H9 (cell line): ENCODE results near the gene PRKAR2B. TPM values are rescaled to one million over a fixed set of nuclear protein-coding genes. Genes with fewer than 3 reads are reported as not detected.

Experiments used
- DNase-seq: peaks from one replicate; pipeline ENCODE4 v3.0.0-alpha.2; 2017
- H2AFZ ChIP-seq: one replicate; pipeline ENCODE4 v1.6.1; 2013; ENCODE audit warnings: mild to moderate bottlenecking, low read length, control low read depth, moderate library complexity
- H2AK5ac ChIP-seq: 2 replicates; pipeline ENCODE4 v1.6.1; 2013; ENCODE audit warnings: low read length, control low read depth, mixed read lengths; ENCODE audit not compliant: insufficient read length
- H2BK120ac ChIP-seq: one replicate; pipeline ENCODE4 v1.6.1; 2013; ENCODE audit warnings: low read depth, mild to moderate bottlenecking, low read length, control low read depth, inconsistent platforms; ENCODE audit not compliant: poor library complexity, severe bottlenecking
- H2BK12ac ChIP-seq: 2 replicates; pipeline ENCODE4 v1.6.1; 2013; ENCODE audit warnings: low read length, control low read depth, mixed read lengths, low read depth; ENCODE audit not compliant: insufficient read length
- H2BK15ac ChIP-seq: 2 replicates; pipeline ENCODE4 v1.6.1; 2013; ENCODE audit warnings: low read depth, low read length, control low read depth
- H2BK20ac ChIP-seq: one replicate; pipeline ENCODE4 v1.6.1; 2013; ENCODE audit warnings: low read depth, mild to moderate bottlenecking, low read length, control low read depth, inconsistent platforms; ENCODE audit not compliant: poor library complexity, severe bottlenecking
- H2BK5ac ChIP-seq: 2 replicates; pipeline ENCODE4 v1.6.1; 2013; ENCODE audit warnings: low read length, control low read depth, mixed read lengths; ENCODE audit not compliant: insufficient read length
- H3K14ac ChIP-seq: 2 replicates; pipeline ENCODE4 v1.6.1; 2013; ENCODE audit warnings: low read length, control low read depth; ENCODE audit not compliant: insufficient read depth
- H3K18ac ChIP-seq: 2 replicates; pipeline ENCODE4 v1.6.1; 2013; ENCODE audit warnings: low read depth, mild to moderate bottlenecking, mixed read lengths, low read length, control low read depth; ENCODE audit not compliant: insufficient read length
- H3K23ac ChIP-seq: 2 replicates; pipeline ENCODE4 v1.6.1; 2013; ENCODE audit warnings: low read length, control low read depth, mixed read lengths, low read depth; ENCODE audit not compliant: insufficient read length
- H3K23me2 ChIP-seq: 2 replicates; pipeline ENCODE4 v1.6.1; 2013; ENCODE audit warnings: low read depth, mild to moderate bottlenecking, mixed read lengths, low read length, control low read depth; ENCODE audit not compliant: insufficient read length, poor library complexity, severe bottlenecking
- H3K27ac ChIP-seq: 2 replicates; pipeline ENCODE4 v1.5.1; 2013; ENCODE audit warnings: low read length, control low read depth, mixed read lengths, low read depth; ENCODE audit not compliant: insufficient read length
- H3K27me3 ChIP-seq: 2 replicates; pipeline ENCODE4 v1.6.1; 2013; ENCODE audit warnings: low read length, control low read depth, inconsistent platforms; ENCODE audit not compliant: insufficient read depth
- H3K4ac ChIP-seq: 2 replicates; pipeline ENCODE4 v1.6.1; 2013; ENCODE audit warnings: low read depth, mild to moderate bottlenecking, control low read depth, inconsistent platforms, low read length, moderate library complexity
- H3K4me1 ChIP-seq: 2 replicates; pipeline ENCODE4 v1.6.1; 2013; ENCODE audit warnings: low read length, control low read depth, inconsistent platforms; ENCODE audit not compliant: insufficient read depth
- H3K4me2 ChIP-seq: 2 replicates; pipeline ENCODE4 v1.6.1; 2013; ENCODE audit warnings: low read length, control low read depth, mixed read lengths; ENCODE audit not compliant: insufficient read length, insufficient read depth
- H3K56ac ChIP-seq: 2 replicates; pipeline ENCODE4 v1.6.1; 2013; ENCODE audit warnings: low read depth, mild to moderate bottlenecking, mixed read lengths, low read length, control low read depth; ENCODE audit not compliant: insufficient read length
- H3K79me1 ChIP-seq: 2 replicates; pipeline ENCODE4 v1.6.1; 2013; ENCODE audit warnings: low read depth, mild to moderate bottlenecking, moderate library complexity, low read length, control low read depth, inconsistent platforms; ENCODE audit not compliant: insufficient read depth, poor library complexity, severe bottlenecking
- H3K79me2 ChIP-seq: 2 replicates; pipeline ENCODE4 v1.6.1; 2013; ENCODE audit warnings: low read length, control low read depth, inconsistent platforms; ENCODE audit not compliant: insufficient read depth
- H3K9ac ChIP-seq: 2 replicates; pipeline ENCODE4 v1.6.1; 2013; ENCODE audit warnings: low read length, control low read depth, mixed read lengths; ENCODE audit not compliant: insufficient read length; ENCODE audit errors: extremely low read depth
- H3K9me3 ChIP-seq: one replicate; pipeline ENCODE4 v1.6.1; 2013; ENCODE audit warnings: low read depth, low read length, inconsistent platforms; ENCODE audit not compliant: control insufficient read depth
- H3T11ph ChIP-seq: one replicate; pipeline ENCODE4 v1.6.1; 2013; ENCODE audit warnings: mild to moderate bottlenecking, low read length, control low read depth, inconsistent platforms
- H4K20me1 ChIP-seq: one replicate; pipeline ENCODE4 v1.6.1; 2013; ENCODE audit not compliant: control insufficient read depth, insufficient read length, insufficient read depth
- H4K5ac ChIP-seq: 2 replicates; pipeline ENCODE4 v1.6.1; 2013; ENCODE audit warnings: low read depth, mild to moderate bottlenecking, mixed read lengths, low read length, control low read depth; ENCODE audit not compliant: insufficient read length
- H4K8ac ChIP-seq: replicated peaks from 2 replicates; pipeline ENCODE4 v1.6.1; 2013; ENCODE audit warnings: low read length, control low read depth, mixed read lengths, low read depth; ENCODE audit not compliant: insufficient read length
- H4K91ac ChIP-seq: 2 replicates; pipeline ENCODE4 v1.6.1; 2013; ENCODE audit warnings: low read depth, mild to moderate bottlenecking, moderate library complexity, mixed read lengths, low read length, control low read depth; ENCODE audit not compliant: insufficient read length
- H3K27ac Mint-ChIP-seq, 3 experiments: 2 replicates in 2 of 3; 3 replicates in 1 of 3; pipeline ENCODE4 v1.8.0; 2020 to 2021; ENCODE audit warnings: mixed read lengths in 3 of 3, mild to moderate bottlenecking in 1 of 3, moderate library complexity in 1 of 3
- H3K27me3 Mint-ChIP-seq: 2 replicates; pipeline ENCODE4 v1.8.0; 2021; ENCODE audit warnings: low read depth, mild to moderate bottlenecking, moderate library complexity, mixed read lengths
- H3K36me3 Mint-ChIP-seq, 3 experiments: 2 replicates in 2 of 3; 3 replicates in 1 of 3; pipeline ENCODE4 v1.8.0; 2020 to 2021; ENCODE audit warnings: low read depth in 3 of 3, mixed read lengths in 3 of 3; ENCODE audit not compliant: insufficient read depth in 1 of 3
- H3K4me1 Mint-ChIP-seq, 2 experiments: 2 replicates each; pipeline ENCODE4 v1.8.0; 2020; ENCODE audit warnings: mixed read lengths in 2 of 2
- H3K4me3 Mint-ChIP-seq, 2 experiments: 2 replicates in 1 of 2; 3 replicates in 1 of 2; pipeline ENCODE4 v1.8.0; 2020 to 2021; ENCODE audit warnings: mild to moderate bottlenecking in 2 of 2, mixed read lengths in 2 of 2, moderate library complexity in 1 of 2
- H3K9me3 Mint-ChIP-seq, 2 experiments: 2 replicates in 1 of 2; 3 replicates in 1 of 2; pipeline ENCODE4 v1.8.0; 2020; ENCODE audit warnings: mild to moderate bottlenecking in 2 of 2, mixed read lengths in 2 of 2, moderate library complexity in 1 of 2
- WGBS: extraction: QIAGEN DNeasy Blood & Tissue Kit; methylation state at CpG from one replicate; pipeline ENCODE4 v1.1.7; 2013; ENCODE audit warnings: missing lambda C conversion rate, low lambda C conversion rate, mixed read lengths; ENCODE audit not compliant: insufficient read length; ENCODE audit errors: extremely low coverage; 5-methylcytosine and 5-hydroxymethylcytosine counted together
- total RNA-seq: library from RNA; stranded (reverse); gene quantifications from 2 replicates; pipeline ENCODE4 v1.2.1, GENCODE V29; 2021
- TF ChIP-seq, protein P1 (sequence below): fragments of 200-600 bp; sonication (generic); conservative IDR thresholded peaks from 3 replicates; pipeline ENCODE4 v1.8.0; 2021; ENCODE audit warnings: antibody characterized with exemption, mild to moderate bottlenecking

PRKAR2B gene
- total RNA-seq, 1 experiment from 2014 or later = 16.6 TPM

DNA sequence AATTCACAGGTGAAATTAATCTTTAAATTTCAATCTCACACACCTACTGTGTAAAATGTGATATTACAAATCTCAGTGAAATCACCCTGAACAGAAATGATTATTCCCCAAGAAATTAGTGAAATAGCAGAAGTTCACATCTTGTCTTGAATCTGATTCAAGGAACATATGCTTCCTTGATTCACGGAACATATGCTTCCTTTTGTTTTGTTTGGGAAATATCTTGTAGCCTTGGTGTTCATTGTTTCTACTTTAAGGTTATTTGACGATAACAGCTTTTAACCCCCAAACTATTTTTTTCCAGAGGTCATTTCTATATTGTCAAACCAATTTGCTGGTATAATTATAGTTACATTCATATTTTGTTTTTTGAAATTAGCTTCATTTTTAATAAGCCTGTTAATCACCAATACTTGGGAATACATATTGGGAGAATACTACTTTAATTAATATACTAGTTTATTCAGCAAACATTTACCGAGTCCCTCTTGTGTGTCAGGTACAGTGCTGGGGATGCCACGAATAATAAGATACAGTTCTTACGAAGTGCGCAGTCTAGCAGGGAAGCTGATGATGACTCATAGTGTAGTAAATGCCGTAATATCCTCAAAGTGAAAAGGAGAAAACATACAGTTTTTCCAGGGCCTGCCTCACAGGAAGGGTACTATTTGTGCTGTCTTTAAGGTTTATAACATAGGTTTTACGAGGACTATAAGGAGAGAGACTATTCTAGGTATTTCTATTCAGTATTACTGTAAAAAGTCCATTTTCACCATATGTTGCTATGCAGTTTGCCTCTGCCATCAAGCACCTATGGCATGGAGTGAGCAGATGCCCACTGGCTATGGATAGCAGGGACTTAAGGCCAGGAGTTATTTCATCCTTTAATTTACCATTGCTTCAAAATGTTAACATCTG is 32.5 kb downstream of the PRKAR2B start:
- no peak overlapping the region for H2BK120ac ChIP-seq
- H3K23ac ChIP-seq = no peak overlapping the region
- H3K79me1 ChIP-seq = no peaks in the 10 kb centered on the region
- no peaks in the 10 kb centered on the region for H3K27me3 ChIP-seq
- no peak overlapping the region for H2BK15ac ChIP-seq
- Mint-ChIP-seq H3K27me3 (no peaks in the 10 kb centered on the region), H3K9me3 (no peaks in the 10 kb centered on the region), H3K27ac (no peak overlapping the region), H3K36me3 (no peaks in the 10 kb centered on the region; a peak in 1 of 7 replicates), H3K4me3 (no peak overlapping the region), H3K4me1 (peaks cover 9 to 12% of the 10 kb centered on the region in 2 experiments)
- DNase-seq = no peak
- no peak overlapping the region for H3T11ph ChIP-seq
- no peak overlapping the region for H2BK5ac ChIP-seq
- no peak overlapping the region for H2BK20ac ChIP-seq
- no peak overlapping the region for H3K4me2 ChIP-seq
- no peak overlapping the region for H3K9ac ChIP-seq
- H3K4ac ChIP-seq = no peak overlapping the region
- H3K14ac ChIP-seq = no peak overlapping the region
- H3K4me1 ChIP-seq = no peaks in the 10 kb centered on the region
- no peak overlapping the region for H4K5ac ChIP-seq
- no peak overlapping the region for H2AK5ac ChIP-seq
- no peak overlapping the region for H2AFZ ChIP-seq
- no peak overlapping the region for H3K27ac ChIP-seq
- H3K9me3 ChIP-seq = no peaks in the 10 kb centered on the region
- H4K8ac ChIP-seq = no peak overlapping the region
- no peak overlapping the region for H4K91ac ChIP-seq
- no peak overlapping the region for H2BK12ac ChIP-seq
- H3K79me2 ChIP-seq = no peaks in the 10 kb centered on the region
- H3K18ac ChIP-seq = no peak overlapping the region
- no peaks in the 10 kb centered on the region for H3K23me2 ChIP-seq
- TF ChIP-seq, protein P1, sequence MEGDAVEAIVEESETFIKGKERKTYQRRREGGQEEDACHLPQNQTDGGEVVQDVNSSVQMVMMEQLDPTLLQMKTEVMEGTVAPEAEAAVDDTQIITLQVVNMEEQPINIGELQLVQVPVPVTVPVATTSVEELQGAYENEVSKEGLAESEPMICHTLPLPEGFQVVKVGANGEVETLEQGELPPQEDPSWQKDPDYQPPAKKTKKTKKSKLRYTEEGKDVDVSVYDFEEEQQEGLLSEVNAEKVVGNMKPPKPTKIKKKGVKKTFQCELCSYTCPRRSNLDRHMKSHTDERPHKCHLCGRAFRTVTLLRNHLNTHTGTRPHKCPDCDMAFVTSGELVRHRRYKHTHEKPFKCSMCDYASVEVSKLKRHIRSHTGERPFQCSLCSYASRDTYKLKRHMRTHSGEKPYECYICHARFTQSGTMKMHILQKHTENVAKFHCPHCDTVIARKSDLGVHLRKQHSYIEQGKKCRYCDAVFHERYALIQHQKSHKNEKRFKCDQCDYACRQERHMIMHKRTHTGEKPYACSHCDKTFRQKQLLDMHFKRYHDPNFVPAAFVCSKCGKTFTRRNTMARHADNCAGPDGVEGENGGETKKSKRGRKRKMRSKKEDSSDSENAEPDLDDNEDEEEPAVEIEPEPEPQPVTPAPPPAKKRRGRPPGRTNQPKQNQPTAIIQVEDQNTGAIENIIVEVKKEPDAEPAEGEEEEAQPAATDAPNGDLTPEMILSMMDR = no peak
- no peaks in the 10 kb centered on the region for H4K20me1 ChIP-seq
- WGBS = no CpG with 5 or more reads among the region's 8 CpGs
- H3K56ac ChIP-seq = no peak overlapping the region
